ENCODE data around the gene BSPRY.
"Not testable (repeated sequence)": the region's sequence is repeated elsewhere in the genome, so short reads cannot be mapped to it uniquely, and the experiment has no call there.

BSPRY gene

GRCh38 chr9:113398796-113399195 lies 49.5 kb downstream of the BSPRY start:
- no peak for FAIRE-seq

DNA sequence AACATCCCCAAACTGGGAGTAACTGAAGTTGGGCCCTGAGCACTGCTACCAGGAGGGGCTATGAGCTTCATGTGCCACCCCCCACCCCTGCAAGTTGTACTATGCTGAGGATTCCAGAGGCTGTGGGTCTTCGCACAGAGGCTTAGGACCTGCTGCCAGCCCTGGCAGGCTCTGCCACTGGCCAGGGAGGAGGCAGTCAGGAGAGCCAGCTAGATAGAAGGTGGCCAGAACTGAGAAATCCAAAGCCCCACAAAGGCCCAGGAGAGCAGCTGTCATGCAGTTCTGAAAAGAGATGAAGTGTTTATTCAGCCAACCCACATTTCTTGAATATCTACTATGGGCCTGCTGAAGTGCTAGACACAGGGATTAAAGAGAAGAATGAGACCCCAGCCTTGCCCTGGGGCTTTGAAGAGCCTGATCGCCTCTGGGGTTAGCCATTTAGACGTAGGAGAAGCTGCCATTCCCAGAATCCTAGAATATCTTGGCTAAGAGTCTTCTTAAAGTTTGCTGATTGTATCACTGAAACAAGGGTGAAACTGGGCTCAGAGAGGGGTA lies 50.4 kb downstream of the BSPRY start:
- no peak for FAIRE-seq

DNA sequence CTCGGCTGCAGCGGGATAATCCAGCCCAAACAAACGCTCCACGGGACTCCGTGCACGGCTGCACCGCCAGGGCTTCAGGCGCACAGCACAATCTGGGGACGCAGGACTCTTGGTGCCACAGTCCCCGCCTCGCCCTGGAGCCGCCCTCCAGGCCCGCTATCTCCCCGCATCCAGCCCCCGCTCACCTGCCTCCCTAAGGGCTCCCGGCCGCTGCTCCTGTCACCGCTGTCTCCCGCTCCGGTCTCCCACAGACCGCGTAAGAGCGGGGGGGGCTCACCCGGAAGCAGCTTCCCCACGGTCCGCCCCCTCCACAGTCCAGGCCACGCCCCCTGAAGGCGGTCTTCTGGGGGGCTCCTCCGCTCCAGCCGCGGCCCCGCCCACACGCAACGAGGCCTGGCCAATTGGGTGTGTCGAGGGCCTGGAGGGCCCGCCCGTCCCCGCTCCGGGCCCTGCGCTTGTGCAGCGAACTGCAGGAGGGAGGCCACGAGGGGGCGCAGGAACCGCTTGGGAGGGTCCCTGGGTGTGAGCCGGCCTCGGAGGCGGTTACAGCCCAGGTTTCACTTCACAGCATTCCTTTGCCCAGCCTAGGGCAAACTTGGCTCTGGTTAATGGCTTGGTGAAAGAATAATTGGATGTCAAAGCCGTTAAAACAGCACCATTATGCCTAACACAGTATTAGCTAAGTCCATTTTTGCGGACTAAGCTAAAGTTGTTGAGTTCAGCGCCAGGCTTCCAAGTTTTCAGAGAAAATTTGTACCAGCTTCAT lies 51.9 kb downstream of the BSPRY start, which contains the start of gene ALAD:
ALAD (minus strand) TSS at position 258 of the 766 bp plus-strand sequence. CDS start 7,725 bp downstream, outside the sequence.
- FAIRE-seq, result peak; percentile 97

- no peak for FAIRE-seq
These were observed 54.3 kb downstream of the BSPRY start for GRCh38 chr9:113403646-113404045.

DNA sequence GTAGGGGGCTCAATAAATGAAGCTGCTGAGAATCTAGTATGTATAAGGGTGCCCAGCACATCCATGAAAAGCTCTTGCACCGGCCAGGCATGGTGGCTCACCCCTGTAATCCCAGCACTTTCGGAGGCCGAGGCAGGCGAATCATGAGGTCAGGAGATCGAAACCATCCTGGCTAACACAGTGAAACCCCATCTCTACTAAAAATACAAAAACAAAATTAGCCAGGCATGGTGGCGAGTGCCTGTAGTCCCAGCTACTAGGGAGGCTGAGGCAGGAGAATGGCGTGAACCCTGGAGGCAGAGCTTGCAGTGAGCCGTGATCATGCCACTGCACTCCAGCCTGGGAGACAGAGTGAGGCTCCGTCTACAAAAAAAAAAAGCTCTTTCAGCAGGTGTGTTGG lies 57.0 kb downstream of the BSPRY start:
- FAIRE-seq, result not testable (repeated sequence)

- FAIRE-seq, result peak; percentile 52
These were observed 57.7 kb downstream of the BSPRY start for GRCh38 chr9:113406873-113407511.

- FAIRE-seq, result no peak
These were observed 60.1 kb downstream of the BSPRY start for GRCh38 chr9:113409481-113409880.

DNA sequence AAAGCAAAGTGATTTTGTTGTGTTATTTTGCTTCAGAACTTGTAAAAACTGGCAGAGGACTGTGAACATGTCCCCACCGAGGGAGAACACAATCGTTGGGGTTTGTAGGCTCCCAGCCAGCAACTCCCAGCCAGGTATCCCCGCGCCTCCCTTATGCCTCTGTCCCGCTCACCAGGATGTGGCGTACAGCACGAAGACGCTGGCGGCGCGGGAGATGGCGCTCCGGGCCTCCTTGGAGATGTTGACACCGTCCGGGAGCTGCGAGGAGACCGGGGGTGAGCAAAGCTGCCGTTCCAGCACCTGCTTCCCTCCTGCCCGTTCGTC lies 60.5 kb downstream of the BSPRY start:
- FAIRE-seq, result no peak

DNA sequence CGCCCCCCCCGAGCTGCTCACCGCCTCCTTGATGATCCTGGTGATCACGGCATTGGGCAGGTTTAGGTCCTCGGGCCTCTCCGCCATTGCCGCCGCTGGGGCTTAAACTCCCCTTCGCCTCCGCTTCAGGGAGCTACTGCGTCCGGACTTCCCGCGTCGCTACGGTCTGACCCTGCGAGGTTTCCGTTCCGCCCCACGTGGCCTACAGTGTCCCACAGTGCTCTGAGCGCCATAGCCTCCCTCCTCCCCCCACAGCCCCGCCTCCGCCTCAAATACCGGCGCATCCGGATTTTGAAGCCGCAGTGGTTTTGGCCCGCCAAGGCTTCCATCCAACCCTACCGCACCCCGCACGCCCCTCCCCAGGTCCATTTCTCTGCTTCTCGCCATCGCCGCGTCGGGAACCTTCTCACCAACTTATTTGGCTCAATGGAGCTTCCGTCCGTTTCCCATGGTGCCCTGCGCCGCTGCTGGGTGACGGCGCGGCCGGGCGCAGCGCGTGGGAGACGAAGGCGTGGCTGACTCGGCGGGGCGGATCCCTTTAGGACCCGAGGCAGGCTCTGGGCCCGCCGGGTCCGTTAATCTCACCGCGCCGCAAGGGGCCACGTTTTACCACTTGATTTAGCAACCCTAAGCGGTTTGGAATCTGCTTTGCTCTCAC lies 61.0 kb downstream of the BSPRY start, which contains the start of the genes C9orf43 and POLE3:
C9orf43 (plus strand) TSS at position 541 of the 658 bp plus-strand sequence. CDS start 2,747 bp downstream, outside the sequence.
POLE3 (minus strand) TSS at position 469 of the 658 bp plus-strand sequence; CDS start at position 87, 382 bp downstream.
- FAIRE-seq, result peak; percentile 91

DNA sequence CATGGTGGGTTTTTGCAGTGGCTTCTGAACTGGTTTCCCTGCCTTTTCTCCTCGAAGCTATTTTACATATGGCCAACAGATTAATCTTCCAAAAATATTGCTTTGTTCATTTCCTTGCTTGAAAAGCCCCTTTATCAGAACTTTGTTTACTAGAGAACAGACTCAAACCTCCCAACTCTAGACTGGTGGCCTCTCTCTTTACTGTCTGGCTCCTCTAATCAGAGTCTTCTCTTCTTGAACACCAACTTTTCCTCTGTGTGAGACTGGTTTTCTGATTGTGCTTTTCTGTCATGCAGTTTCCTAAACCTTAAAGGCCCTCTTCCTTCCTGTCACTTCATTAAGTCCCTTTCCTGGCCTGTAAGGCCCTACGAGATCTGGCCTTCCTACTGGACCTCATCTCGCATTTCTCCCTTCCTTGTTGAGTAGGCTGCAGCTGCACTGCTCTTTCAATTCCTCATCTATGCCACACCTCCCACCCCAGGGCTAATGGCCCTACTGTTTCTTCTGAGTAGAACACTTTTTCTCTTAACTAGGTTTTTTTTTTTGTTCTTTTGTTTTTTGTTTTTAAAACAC lies 66.9 kb downstream of the BSPRY start:
- no peak for FAIRE-seq

DNA sequence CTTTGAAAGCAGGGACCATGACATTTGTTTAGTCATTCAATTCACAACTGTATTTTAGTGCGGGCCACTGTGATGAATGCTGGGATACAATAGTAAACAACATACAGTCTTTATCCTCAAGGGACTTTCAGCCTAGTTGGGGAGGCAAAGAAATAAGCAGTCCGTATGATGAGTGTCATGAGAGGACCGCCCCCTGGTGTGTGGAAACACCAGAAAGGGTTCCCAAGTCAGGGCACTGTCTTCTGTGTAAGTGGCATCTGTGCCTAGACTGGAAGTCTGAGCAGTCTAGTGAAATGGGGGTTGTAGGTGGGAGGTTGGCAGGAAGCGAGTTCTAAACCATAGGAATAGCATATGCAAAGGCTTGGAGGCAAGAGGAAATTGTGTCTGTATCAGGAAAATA lies 68.0 kb downstream of the BSPRY start:
- FAIRE-seq, result no peak

All from G401.6 (cell line).